OCI-LY1 (cell line): ENCODE data around the gene FAM72B.
"Not testable (repeated sequence)": the region's sequence is repeated elsewhere in the genome, so short reads cannot be mapped to it uniquely, and the experiment has no call there.

Experiments used
- CTCF ChIP-seq: fragments of 200-600 bp; sonication (generic), shearing (Covaris generic); IDR thresholded peaks from 2 replicates; pipeline ENCODE4 v1.5.1; 2017; ENCODE audit warnings: mild to moderate bottlenecking, antibody characterized with exemption, low read length, moderate library complexity, mixed read lengths
- EZH2 ChIP-seq: fragments of 200-600 bp; sonication (generic), shearing (Covaris generic); IDR thresholded peaks from 2 replicates; pipeline ENCODE4 v1.8.0; 2017; ENCODE audit warnings: borderline replicate concordance, mixed run types, mild to moderate bottlenecking, antibody characterized with exemption, low read length, moderate library complexity, mixed read lengths

GRCh38 chr1:121207328-121207727 is 23.2 kb upstream of the FAM72B start:
- not testable (repeated sequence) for TF ChIP-seq CTCF, EZH2
